B cell (primary cell): ENCODE measurements around the gene KCTD2. TPM values are rescaled to one million over a fixed set of nuclear protein-coding genes. Genes with fewer than 3 reads are reported as not detected.
"Not testable (repeated sequence)": the region's sequence is repeated elsewhere in the genome, so short reads cannot be mapped to it uniquely, and the experiment has no call there.

Experiments used
- ATAC-seq: fragments of 200-7000 bp; cut with Tn5 transposase; one replicate; pipeline ENCODE4 v1.10.0; 2021; ENCODE audit warnings: low read depth, mild to moderate bottlenecking, moderate number of reproducible peaks, moderate library complexity
- CTCF ChIA-PET: fragments of 350-600 bp; sonication (Branson Sonifier 250); formaldehyde crosslinking; loops from one replicate; lab custom pipeline; 2021; ENCODE audit warnings: antibody characterized with exemption, inconsistent platforms; lab: Charles Lee
- POLR2A ChIA-PET: fragments of 350-600 bp; sonication (Branson Sonifier 250); formaldehyde crosslinking; loops from one replicate; lab custom pipeline; 2021; ENCODE audit warnings: antibody characterized with exemption; lab: Charles Lee
- DNase-seq: peaks from one replicate; pipeline ENCODE4 v3.0.0; 2013
- H2AFZ ChIP-seq: 2 replicates; pipeline ENCODE4 v1.6.1; 2012; ENCODE audit warnings: mild to moderate bottlenecking, low read depth, low read length; ENCODE audit not compliant: insufficient read depth, poor library complexity, severe bottlenecking
- H3K27ac ChIP-seq, 2 donors: 1 replicate in 1 of 2; 2 replicates in 1 of 2; pipeline ENCODE4 v1.5.1; 2012 to 2013; ENCODE audit warnings: low read length in 2 of 2, mild to moderate bottlenecking in 2 of 2, moderate library complexity in 1 of 2
- H3K27me3 ChIP-seq, 4 experiments: fragments of 200-600 bp in 1 of 4; sonication (generic) in 1 of 4; replicated peaks in 1 of 4; 1 replicate in 2 of 4; 2 replicates in 2 of 4; pipeline versions ENCODE4 v1.6.1 to v1.7.0; 2013 to 2016; ENCODE audit warnings: low read length in 3 of 4, mild to moderate bottlenecking in 2 of 4, mixed read lengths in 1 of 4, moderate library complexity in 1 of 4; ENCODE audit not compliant: insufficient read depth in 4 of 4, control insufficient read depth in 3 of 4; ENCODE audit errors: control extremely low read depth in 1 of 4
- H3K36me3 ChIP-seq, 2 experiments: replicated peaks in 1 of 2; 1 replicate in 1 of 2; 2 replicates in 1 of 2; pipeline versions ENCODE4 v1.6.1 to v1.7.1; 2013; ENCODE audit warnings: low read length in 1 of 2; ENCODE audit not compliant: insufficient read depth in 2 of 2, control insufficient read depth in 1 of 2; ENCODE audit errors: control extremely low read depth in 1 of 2, extremely low read depth in 1 of 2
- H3K4me1 ChIP-seq, 2 donors: fragments of 200-600 bp in 1 of 2; sonication (generic) in 1 of 2; 1 replicate in 1 of 2; 2 replicates in 1 of 2; pipeline versions ENCODE4 v1.5.1 to v1.6.1; 2013 to 2017; ENCODE audit warnings: low read length in 2 of 2; ENCODE audit not compliant: control insufficient read depth in 2 of 2, insufficient read depth in 2 of 2
- H3K4me2 ChIP-seq: replicated peaks from 2 replicates; pipeline ENCODE3; 2012; ENCODE audit warnings: mild to moderate bottlenecking, low read depth, low read length; ENCODE audit not compliant: poor library complexity, severe bottlenecking
- H3K4me3 ChIP-seq, 5 experiments: fragments of 200-600 bp in 1 of 5; sonication (generic) in 1 of 5; 1 replicate in 3 of 5; 2 replicates in 2 of 5; pipeline versions ENCODE4 v1.5.1 to v1.7.0; 2011 to 2016; ENCODE audit warnings: low read length in 4 of 5, mild to moderate bottlenecking in 4 of 5, low read depth in 2 of 5, control low read depth in 1 of 5, moderate library complexity in 1 of 5; ENCODE audit not compliant: insufficient read depth in 1 of 5; ENCODE audit errors: control extremely low read depth in 1 of 5, extremely low read depth in 1 of 5
- H3K79me2 ChIP-seq: fragments of 200-600 bp; sonication (generic); one replicate; pipeline ENCODE4 v1.6.0; 2016; ENCODE audit warnings: low read length; ENCODE audit not compliant: control insufficient read depth, insufficient read depth
- H3K9ac ChIP-seq: fragments of 200-600 bp; sonication (generic); 2 replicates; pipeline ENCODE4 v1.6.1; 2017; ENCODE audit warnings: mild to moderate bottlenecking, low read length, moderate library complexity
- H3K9me3 ChIP-seq, 3 donors: one replicate each; pipeline versions ENCODE4 v1.6.1 to v1.7.1; 2013; ENCODE audit warnings: low read length in 2 of 3; ENCODE audit not compliant: control insufficient read depth in 2 of 3, insufficient read depth in 1 of 3; ENCODE audit errors: control extremely low read depth in 1 of 3
- H4K20me1 ChIP-seq: 2 replicates; pipeline ENCODE4 v1.6.0; 2012; ENCODE audit warnings: mild to moderate bottlenecking, low read length; ENCODE audit not compliant: insufficient read depth, control insufficient read depth, poor library complexity, severe bottlenecking
- H3K27ac Mint-ChIP-seq: one replicate; pipeline ENCODE4 v1.8.0; 2021; ENCODE audit warnings: mixed read lengths
- H3K27me3 Mint-ChIP-seq: one replicate; pipeline ENCODE4 v1.8.0; 2021; ENCODE audit warnings: mixed read lengths
- H3K4me1 Mint-ChIP-seq: one replicate; pipeline ENCODE4 v1.8.0; 2021; ENCODE audit warnings: mixed read lengths
- H3K4me3 Mint-ChIP-seq: one replicate; pipeline ENCODE4 v1.8.0; 2021; ENCODE audit warnings: mixed read lengths
- H3K9me3 Mint-ChIP-seq: one replicate; pipeline ENCODE4 v1.8.0; 2022; ENCODE audit warnings: mixed read lengths; ENCODE audit not compliant: insufficient read depth
- CTCF ChIP-seq: fragments of 200-600 bp; IDR thresholded peaks from one replicate; pipeline ENCODE4 v1.8.0; 2022; ENCODE audit warnings: antibody characterized with exemption, mild to moderate bottlenecking
- EZH2 ChIP-seq: IDR thresholded peaks from 2 replicates; pipeline ENCODE4 v1.6.1; 2012; ENCODE audit warnings: borderline replicate concordance, low read depth, mild to moderate bottlenecking, moderate library complexity, low read length; ENCODE audit not compliant: insufficient read depth, poor library complexity, severe bottlenecking
- WGBS: methylation state at CpG from one replicate; pipeline ENCODE4 v1.1.5; 2013; ENCODE audit warnings: missing lambda C conversion rate; ENCODE audit not compliant: insufficient coverage; 5-methylcytosine and 5-hydroxymethylcytosine counted together
- intact Hi-C: fragments of 100-400 bp; cut with micrococcal nuclease; formaldehyde crosslinking; loops from one replicate; pipeline ENCODE4 v1.10.0; 2022
- polyA plus RNA-seq: library from polyadenylated mRNA; depleted of rRNA; stranded (reverse); fragments of >200 nt; gene quantifications from 2 replicates; pipeline ENCODE4 v1.2.3, GENCODE V29; 2012
- total RNA-seq, 2 donors: library from RNA; stranded (reverse); fragments of 120-200 nt in 1 of 2; gene quantifications; 1 replicate in 1 of 2; 2 replicates in 1 of 2; pipeline versions ENCODE4 v1.2.3 to v1.2.4, GENCODE V29; 2013 to 2022

Gene KCTD2
- total and polyA plus RNA-seq, 2 donors (not counting 1 experiment from before 2014, with no cell fraction given), result 15.7 to 23.2 TPM

GRCh38 chr17:75044716-75045115, 2.3 kb upstream of the KCTD2 start:
- Histone ChIP-seq H3K9me3 (no peaks in the 10 kb centered on the region), H3K4me2 (no peak overlapping the region), H4K20me1 (peaks cover 3% of the 10 kb centered on the region), H3K9ac (no peak overlapping the region), H3K27me3 (no peaks in the 10 kb centered on the region), H3K4me3 (no peak overlapping the region), H3K36me3 (peaks cover 3 to 11% of the 10 kb centered on the region in 2 experiments), H3K4me1 (peaks cover 13 to 16% of the 10 kb centered on the region in 2 donors), H3K27ac (no peak overlapping the region), H3K79me2 (peaks cover 29% of the 10 kb centered on the region), H2AFZ (no peak overlapping the region)
- CTCF ChIA-PET, result no interaction called here
- WGBS, result 100% methylated on average over 4 of the region's 7 CpGs
- intact Hi-C loops, result loop anchor here (5.0 to 10.0 kb wide), 2 partner anchors 138 to 160 kb away; partner anchors contain the start of genes NUP85 and SUMO2
- Mint-ChIP-seq H3K4me1 (peaks cover 26% of the 10 kb centered on the region), H3K9me3 (no peaks in the 10 kb centered on the region), H3K27ac (no peak overlapping the region), H3K4me3 (peak overlapping the region; percentile 58), H3K27me3 (no peaks in the 10 kb centered on the region)
- ATAC-seq, result no peak
- POLR2A ChIA-PET, result no interaction called here
- DNase-seq, result no peak
- TF ChIP-seq EZH2, result no peak
- TF ChIP-seq CTCF, result no peak

GRCh38 chr17:75045946-75046406, 1.0 kb upstream of the KCTD2 start:
- not testable (repeated sequence) for H3K27me3 Mint-ChIP-seq, ATAC-seq, H3K9me3 Mint-ChIP-seq, H3K36me3 ChIP-seq, H3K9me3 ChIP-seq, DNase-seq, H3K27ac Mint-ChIP-seq, H4K20me1 ChIP-seq, H3K27me3 ChIP-seq
- H3K4me3 Mint-ChIP-seq, result peak overlapping the region; percentile 96
- Histone ChIP-seq H3K4me2 (peak overlapping the region; percentile 93), H3K79me2 (peaks cover 20% of the 10 kb centered on the region), H3K4me3 (peak overlapping the region; percentile 77 to 97 (median 89)), H3K27ac (peak overlapping the region in 1 of 2 donors; percentile 89), H2AFZ (peak overlapping the region; percentile 99), H3K9ac (peak overlapping the region; percentile 95), H3K4me1 (peaks cover 13 to 16% of the 10 kb centered on the region in 2 donors)
- CTCF ChIA-PET, result interaction anchor here (0.5 to 1.5 kb wide), 3 partner anchors 85 to 184 kb away, joined by 3 to 4 read pairs (median 3); no protein-coding TSS in a partner anchor
- 35% methylated on average over 19 of the region's 25 CpGs for WGBS
- intact Hi-C loops, result loop anchor here (1.0 to 10.0 kb wide), 5 partner anchors 12 to 159 kb away; partner anchors contain the start of genes CDR2L, JPT1, NUP85 and SUMO2
- peaks cover 27% of the 10 kb centered on the region for H3K4me1 Mint-ChIP-seq
- POLR2A ChIA-PET, result interaction anchor here (0.8 kb wide), 1 partner anchor 11 kb away, joined by 6 read pairs; no protein-coding TSS in a partner anchor
